Retinal pigment epithelial cell (primary cell): Measurements from ENCODE around the gene THRSP.
"Not testable (repeated sequence)": the region's sequence is repeated elsewhere in the genome, so short reads cannot be mapped to it uniquely, and the experiment has no call there.

ENCODE experiments used
- DNase-seq: peaks from one replicate; pipeline ENCODE4 v3.0.0-alpha.2; 2010; ENCODE audit warnings: low read depth
- H3K4me3 ChIP-seq: 2 replicates; pipeline ENCODE4 v1.5.1; 2011; ENCODE audit warnings: mild to moderate bottlenecking, low read length, control low read depth, moderate library complexity
- CTCF ChIP-seq: conservative IDR thresholded peaks from 2 replicates; pipeline ENCODE4 v1.5.1; 2011; ENCODE audit warnings: low read depth, low read length, control low read depth, inconsistent platforms

THRSP gene

GRCh38 chr11:78023426-78023825, 40.2 kb upstream of the THRSP start:
- no peak for DNase-seq
- no peak for TF ChIP-seq CTCF
- H3K4me3 ChIP-seq = peak overlapping the region; percentile 54

- TF ChIP-seq CTCF = no peak
- no peak for DNase-seq
- no peak overlapping the region for H3K4me3 ChIP-seq
These were observed 38.3 kb upstream of the THRSP start for GRCh38 chr11:78025378-78025777.

- H3K4me3 ChIP-seq = no peak overlapping the region
- no peak for TF ChIP-seq CTCF
- DNase-seq = no peak
These were observed 35.9 kb upstream of the THRSP start for GRCh38 chr11:78027759-78028158.

GRCh38 chr11:78028423-78028822, 35.2 kb upstream of the THRSP start:
- not testable (repeated sequence) for H3K4me3 ChIP-seq, DNase-seq

- no peak for TF ChIP-seq CTCF
- H3K4me3 ChIP-seq = no peak overlapping the region
- peak; percentile 78 for DNase-seq
These were observed 33.0 kb upstream of the THRSP start for GRCh38 chr11:78030429-78031325.

GRCh38 chr11:78031629-78032028, 32.0 kb upstream of the THRSP start:
- no peak for TF ChIP-seq CTCF
- DNase-seq = no peak
- H3K4me3 ChIP-seq = no peak overlapping the region

- DNase-seq = no peak
- H3K4me3 ChIP-seq = no peak overlapping the region
- TF ChIP-seq CTCF = no peak
These were observed 31.6 kb upstream of the THRSP start for GRCh38 chr11:78032090-78032489.
